Measurements from ENCODE around the gene ELAC2.

Gene ELAC2

DNA sequence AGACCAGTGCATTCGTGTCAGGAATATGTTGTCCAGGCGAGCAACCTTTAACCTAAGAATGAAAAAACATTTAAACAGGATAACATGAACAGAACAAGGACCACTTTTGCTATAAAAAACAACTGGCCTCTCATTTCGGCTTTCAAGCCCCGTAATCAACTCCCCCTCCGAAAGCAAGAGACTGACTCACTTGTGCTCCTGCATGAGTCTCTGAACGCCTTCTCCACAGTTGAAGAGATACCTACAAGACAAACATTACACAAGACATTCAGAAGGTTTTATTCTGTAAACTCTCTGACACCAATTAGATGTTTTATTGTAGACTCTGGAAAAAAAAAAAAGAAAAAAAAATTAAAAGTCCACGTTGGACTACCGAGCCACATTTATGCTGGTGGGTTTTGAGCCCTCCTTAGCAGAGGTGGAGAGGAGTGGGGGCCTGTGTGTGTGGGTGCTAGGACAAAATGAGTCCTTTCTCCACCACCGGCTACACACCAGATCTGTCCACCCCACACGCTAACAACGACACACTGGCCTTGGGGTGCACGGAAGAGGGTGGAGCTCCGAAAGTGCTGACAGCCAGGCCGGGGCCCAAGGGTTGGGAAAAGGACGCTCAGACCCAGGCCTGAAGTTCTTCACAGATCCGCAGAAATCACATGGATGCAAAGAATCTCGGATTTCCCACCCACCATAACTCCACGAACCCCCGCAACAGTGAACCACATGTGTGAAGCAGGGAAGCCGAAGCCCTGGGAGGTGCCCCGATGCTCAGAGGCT is 759 bp downstream of the ELAC2 start:
- DNase-seq: no peak

DNA sequence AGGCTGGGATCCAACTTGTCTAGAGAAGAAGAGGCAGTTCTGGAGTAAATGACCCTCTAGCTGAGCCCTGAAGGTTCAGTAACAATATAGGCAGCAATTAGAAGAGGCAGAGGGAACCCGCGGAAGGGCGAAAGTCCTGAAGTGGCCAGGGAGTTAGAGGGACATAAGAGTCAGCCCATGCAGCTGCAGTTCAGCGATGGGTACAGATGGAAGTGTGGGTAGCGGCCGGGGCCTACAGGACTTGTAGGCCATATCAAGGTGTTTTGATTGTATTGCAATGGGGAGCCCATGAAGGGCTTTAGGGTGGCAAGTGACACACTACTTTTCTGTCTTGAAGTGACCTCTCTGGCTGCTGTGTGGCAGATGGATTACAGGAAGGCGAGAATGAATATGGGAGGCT is 3.0 kb downstream of the ELAC2 start:
- no peak for DNase-seq

DNA sequence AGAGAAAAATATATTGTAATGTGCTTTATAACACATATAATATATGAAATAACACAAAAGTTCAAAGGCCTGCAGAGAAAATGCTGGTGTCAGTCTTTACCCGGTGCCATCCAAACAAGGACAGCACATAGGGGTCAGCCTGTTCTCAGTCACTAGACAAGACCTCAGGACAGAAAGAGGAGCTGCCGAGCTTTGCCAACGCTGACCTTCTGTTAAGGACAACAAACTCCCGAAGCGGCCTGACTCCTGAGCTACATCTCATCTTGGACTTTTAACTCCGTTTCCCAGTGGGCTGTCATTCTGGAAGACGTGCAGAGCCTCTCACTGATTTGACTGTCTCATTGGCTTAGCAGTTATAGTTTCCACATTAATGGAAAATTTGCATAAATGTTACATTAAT is 6.9 kb downstream of the ELAC2 start:
- DNase-seq: no peak

DNA sequence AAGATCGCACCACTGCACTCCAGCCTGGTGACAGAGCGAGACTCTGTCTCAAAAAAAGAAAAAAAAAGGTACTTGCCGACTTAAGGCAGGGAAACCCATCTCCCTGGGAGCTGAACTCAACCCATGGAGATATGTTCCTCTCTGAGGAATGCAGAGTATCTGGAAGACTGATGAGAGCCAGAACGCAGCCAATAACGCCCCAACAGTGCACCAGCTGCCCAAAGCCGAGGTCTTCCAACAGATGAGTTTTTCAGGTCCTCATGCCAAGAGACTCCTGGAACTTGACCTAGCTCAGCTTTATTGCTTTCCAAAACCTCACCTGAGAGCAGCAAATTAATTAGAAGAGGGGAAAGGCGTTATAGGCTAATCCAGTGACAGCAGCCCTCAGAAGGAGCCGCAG is 9.4 kb downstream of the ELAC2 start:
- no peak for DNase-seq

DNA sequence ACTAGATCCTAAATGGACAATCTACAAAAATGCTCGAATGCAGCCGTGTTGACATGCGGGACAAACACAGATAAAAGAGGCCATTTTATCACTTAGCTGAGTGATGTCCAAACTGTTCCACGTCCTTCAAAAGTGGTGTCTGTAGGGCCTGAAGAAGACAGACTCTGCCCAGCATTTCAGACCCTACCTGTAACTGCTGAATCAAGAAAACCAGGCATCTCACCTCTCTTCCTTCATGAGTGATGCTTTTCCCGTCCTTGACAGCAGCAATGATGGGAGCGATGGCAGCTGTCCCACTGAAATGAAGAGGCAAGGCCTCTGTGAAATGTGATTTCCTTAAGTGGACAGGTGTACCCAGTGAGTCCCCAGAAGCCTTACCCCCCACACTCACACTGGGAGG is 12.3 kb downstream of the ELAC2 start:
- no peak for DNase-seq

DNA sequence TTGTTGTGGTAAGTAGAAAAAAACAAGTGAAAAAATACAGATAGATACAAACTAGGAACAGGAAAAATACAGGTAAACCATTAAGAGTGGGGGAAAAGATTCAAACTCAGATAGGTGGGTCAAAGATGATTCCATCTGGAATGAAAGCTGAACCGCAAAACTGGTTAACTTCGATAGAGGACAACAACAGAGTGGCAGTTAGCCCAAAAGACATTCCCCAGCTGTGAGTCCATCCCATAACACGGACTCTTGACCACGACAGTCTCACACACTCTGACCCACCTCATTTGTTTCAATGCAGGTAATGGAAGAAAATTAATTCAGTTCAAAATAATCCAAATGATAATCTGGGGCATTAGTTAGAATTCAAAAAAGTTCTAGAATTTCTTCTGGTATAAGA is 13.5 kb downstream of the ELAC2 start:
- no peak for DNase-seq

DNA sequence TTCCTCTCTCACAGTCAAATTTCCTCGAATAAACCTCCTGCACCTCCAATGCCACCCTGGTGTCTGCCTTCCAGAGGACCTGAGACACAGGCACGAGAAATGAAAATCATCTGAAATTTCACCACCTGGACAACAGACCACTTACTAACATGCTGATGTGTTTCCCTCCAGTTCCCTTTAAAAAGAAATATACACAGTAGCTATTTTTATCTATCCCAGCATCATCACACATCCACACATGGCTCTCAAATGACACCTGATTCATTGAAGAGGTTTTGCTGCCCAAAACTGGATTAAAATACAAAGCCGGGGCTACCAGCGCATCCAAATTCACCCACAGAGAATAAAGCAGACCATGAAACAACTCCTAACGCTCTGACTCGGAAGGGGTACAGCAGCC is 13.9 kb downstream of the ELAC2 start:
- DNase-seq: no peak

DNA sequence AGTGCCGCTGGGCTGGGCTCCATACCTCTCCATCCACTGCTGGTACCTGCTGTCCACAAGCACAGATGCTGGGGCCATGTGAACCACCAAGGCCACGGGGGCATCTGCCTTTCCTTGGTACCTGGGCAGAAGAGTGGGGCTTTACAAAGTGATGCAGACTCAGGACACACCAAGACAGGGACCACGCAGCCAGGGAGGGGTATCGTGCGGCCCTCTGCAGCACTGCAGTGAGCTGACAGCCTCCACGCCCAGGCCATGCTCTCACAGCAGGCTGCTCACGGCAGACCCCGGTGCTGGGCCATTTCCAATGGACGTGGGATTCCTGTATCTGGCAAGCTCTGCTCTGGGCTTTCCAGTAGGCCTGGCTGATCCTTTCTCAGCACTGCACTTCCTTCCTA is 14.4 kb downstream of the ELAC2 start:
- DNase-seq: no peak

DNA sequence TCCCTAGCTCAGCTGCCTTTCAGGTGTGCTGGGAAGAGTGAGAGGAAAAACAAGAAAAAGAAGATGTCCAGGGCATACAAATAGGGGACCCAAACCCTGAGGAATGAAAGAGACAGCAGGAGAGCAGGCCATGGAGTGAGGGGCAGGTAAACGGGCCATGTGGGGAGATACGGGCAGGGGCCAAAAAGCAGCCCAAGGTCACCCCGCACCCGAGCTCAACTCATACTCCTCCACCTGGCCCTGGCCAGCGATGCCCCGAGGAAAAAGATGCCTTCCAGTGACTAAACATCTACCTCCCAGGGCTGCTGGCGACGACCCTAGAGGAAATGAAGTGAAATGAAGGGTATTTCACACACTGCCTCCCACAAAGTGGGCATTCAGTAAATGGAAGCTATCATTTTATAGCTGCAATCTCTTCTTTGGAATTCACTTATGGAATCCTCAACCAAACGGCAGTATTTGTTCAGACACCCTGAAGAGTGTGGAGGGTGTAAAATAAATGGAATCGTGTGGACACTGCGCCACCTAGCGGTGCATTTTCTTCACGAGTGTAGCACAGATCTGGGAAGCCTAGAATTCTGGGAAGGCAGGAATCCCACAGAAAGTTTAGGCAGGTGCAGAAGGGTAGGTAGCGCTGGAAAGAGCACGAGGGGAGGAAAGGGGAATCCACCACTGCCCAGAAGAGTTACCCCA is 14.9 kb downstream of the ELAC2 start:
- DNase-seq: peak; percentile 54

DNA sequence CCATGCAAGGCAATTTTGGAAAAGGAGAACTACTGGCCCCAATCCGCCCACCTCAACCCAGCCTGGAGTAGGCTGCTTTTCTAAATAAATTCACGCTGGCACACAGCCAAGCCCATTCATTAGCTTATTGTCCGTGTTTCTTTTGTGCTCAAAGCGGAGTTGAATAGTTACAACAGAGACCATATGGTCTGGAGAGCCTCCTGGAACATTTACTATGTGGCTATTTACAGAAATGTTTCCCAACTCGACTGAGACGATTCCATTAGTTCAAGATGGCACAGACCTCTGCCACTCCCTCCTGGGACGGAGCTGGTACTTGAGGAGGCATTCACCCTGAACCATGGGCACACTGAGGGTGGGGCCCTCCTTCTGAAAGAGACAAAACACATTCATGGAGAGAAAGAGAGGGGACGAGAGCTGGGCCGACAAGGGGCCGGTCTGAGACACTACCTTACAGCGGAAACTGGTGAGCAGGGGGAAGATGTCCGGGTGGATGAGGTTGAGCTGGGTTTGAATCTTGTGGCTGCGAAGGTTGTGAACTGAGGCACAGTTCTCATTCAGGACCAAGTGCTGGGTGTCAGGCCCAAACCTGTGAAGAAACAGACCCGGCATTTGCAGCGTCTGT is 15.7 kb downstream of the ELAC2 start:
- peak; percentile 45 for DNase-seq

DNA sequence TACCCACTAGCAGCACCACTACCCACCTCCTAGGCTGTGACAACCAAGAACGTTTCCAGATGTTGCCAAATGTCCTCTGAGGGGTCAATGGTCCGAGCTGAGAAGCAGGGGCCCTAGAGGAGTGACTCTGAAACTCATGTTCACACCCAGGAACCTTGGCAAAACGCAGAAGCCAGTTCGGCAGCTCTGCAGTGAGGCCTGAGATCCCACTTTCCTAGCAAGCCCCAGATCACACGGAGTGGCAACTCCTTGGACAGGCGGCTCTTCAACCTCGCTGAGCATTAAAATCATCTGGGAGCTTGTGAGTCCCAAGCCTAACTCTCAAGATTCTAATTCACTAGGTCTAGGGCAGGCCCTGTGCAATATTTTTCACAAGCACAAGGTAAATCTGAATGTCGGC is 17.3 kb downstream of the ELAC2 start:
- no peak for DNase-seq

DNA sequence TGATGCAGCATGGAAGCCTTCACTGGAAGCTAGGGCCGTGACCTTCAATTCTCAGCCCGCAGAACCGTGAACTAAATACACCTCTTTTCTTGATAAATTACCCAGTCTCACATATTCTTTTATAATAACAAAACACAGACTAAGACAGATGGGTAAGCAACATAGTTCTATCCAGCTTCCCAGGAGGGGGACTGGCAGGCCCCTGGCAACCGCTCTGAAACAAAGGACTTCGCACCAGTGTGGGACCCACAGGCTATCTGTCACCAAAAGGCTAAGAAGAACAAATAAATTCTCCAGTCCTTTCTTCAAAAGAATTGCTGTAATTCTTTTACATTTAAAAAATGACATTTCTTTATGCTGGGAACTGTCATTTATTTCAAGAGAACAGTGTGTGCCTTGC is 19.0 kb downstream of the ELAC2 start:
- DNase-seq: no peak

DNA sequence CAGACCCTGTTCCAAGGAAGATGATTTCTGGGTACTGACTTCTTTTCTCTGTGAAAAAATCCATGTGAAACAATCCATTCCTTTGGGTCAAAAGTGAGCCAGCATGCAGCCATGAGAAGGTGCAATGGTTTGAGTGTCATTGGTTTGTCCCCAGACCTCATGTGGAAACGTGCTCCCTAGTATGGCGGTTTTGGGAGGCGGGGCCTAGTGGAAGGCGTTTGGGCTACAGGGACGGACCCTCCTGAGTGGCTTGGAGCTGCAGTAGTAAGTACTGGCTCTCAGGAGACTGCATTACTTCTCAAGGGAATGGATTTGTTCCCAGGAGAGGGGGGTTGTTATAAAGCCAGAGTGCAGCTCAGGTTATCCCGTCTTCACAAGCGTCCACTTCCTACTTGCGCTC is 19.4 kb downstream of the ELAC2 start:
- DNase-seq: no peak

DNA sequence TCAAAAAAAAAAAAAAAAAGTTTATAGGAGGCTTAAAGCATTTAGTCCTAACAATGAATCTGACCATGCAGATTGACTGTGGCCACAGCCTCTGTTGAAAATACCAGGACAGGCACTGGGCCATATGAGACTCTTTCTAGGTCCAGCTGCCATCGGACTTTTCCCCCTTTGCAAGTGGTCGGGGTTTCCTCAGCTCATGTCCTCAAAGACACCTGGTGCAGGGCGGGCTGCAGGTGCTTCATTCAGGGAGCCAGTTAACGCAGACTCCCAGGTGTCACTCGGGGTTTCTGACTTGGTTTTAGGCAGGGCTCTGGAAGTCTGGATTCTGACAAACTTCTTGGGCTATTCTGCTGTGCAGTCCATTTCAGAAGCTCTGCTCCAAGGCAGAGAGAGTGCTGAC is 20.9 kb downstream of the ELAC2 start:
- DNase-seq: no peak

DNA sequence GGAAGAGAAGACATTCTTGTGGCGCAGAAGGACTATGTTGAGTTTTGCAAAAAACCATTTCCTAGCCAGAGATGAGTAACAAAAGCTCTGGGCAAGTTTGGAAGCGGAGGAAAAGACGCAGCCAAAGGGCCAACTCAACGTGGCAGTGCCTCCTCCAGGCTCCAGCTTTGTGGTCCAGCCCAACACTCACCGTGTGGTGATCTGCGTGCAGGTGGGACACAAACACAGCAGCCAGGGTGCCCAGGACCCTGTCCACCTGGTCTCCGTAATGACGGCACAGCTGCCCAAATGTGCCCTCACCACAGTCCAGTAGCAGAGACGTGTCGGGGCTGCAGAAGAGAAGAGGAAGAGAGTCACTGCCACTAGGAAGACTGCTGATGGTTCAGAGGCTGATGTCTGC is 21.5 kb downstream of the ELAC2 start:
- DNase-seq: no peak

DNA sequence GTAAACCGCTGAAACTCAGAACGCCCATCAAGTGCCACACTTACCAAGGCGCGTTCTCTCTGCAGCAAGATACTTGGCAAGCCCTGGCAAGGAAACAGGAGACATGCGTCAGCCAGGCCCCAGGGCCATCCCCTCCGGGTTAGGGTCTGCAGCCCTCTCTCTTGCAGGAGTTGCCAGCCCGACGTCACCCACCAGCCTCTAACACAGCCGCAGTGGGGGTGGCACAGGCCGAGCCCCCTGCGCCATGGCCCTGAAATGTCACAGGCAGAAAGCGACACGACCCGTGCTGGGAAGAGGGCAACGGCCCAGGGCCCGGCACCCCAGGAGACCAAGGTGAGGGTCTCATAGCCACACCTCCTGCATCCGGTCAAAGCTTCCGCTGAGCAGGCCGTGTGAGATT is 21.9 kb downstream of the ELAC2 start:
- no peak for DNase-seq

DNA sequence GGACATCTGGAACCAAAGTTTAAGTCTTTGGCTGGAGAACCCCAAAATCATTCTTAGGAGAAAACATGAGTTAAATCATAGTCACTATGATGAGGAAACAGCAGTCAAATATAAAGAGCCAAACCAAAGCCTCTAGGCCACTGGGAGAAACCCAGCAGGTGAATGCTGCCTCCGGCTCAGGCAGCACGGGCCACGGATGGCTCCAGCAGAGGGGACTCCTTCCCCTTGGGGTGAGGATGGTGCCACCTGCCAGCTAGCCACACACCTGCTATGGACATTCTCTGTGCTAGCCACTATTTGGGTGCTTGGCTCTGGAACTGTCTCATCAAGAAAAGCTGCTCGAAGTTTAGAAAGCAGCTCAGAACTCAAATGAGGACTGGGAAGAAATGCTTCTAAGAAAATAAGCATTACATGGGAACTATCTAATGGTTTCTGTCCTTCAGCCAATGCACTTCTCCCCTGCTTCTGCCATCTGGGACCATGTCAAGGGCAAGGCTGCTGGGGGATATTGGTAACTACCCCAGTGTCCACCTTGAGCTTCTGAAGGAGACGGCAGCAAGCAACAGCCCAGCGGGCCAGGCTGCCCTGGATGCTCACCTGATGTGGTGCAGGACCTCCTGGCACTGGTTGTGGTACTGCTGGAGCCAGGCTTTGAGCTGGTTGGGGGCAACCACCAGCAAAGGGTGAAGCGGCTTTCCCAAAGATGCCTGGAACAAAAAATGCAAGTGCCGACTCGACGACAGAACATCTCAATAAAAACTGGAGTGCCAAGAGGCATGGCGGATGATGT is 22.5 kb downstream of the ELAC2 start:
- no peak for DNase-seq

DNA sequence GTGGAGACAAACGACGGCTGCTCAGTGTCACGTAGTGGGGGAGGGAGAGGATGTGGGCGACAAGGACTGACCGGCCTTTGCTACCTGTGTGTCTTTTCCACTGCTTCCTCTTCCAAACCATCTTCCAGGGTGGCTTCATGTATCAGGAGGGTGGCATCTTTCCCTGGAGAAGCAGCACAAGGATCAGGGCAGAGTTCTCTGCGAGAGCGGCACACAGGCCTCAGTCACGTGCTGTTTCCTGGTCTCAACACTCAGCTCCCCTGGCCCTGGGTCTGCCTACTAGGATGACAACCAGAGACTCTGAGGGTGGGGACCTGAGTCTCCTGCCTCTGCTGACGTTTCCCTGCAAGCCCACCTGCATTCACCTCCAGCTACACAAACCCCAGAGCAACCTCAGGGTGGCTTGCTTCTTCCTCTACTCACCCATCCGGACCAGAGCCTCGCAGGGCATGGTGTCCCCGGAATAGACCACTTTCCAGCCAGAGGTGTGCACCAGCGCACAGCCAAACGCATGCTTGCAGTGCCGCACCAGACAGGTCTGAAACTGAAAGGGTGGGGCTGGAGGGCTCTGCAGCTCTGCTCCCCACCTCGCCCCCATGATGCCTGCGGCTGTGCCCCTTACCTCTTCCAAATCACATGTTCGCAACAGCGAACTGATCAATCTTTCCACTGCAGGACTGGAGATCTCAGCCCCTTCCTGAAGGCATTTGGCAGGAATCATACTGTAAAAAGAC is 23.3 kb downstream of the ELAC2 start:
- no peak for DNase-seq

DNA sequence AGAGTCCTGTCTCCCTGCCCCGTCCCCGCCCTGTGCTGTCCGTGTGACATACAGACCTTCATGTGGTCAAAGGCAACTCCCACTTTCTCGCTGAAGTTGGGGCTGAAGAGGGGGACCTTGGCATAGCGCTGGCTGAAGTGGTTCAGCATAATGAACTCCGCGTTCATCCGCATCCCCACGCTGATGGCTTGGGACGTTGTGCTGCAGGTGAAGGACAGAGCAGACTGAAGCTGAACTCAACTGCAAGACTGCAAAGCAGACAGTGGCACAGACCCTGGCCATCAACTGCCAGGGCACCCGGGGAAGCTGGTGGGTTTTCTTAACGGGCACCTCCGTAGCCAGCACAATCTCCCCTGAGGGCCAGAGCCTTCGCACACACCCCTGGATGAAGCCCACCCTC is 24.2 kb downstream of the ELAC2 start:
- no peak for DNase-seq

DNA sequence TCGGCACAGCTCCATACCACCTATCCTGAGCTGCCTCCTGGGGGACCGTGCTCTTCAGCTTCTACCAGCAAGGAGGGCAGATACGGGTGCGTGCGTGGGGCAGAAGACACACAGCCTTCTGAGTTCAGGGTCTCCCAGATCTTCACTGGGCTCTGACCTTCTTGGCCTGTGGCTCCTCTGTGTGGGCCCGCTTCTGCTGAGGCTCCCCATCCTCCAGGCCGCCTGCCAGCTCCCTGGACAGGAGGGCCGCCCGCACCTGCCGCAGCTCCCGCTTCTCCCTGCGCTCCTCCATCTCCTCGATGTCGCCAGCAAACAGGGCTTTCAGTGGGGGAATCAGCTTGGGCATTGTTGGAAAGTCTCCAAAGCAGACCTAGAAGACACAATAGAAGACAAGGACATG is 25.2 kb downstream of the ELAC2 start:
- DNase-seq: no peak

DNA sequence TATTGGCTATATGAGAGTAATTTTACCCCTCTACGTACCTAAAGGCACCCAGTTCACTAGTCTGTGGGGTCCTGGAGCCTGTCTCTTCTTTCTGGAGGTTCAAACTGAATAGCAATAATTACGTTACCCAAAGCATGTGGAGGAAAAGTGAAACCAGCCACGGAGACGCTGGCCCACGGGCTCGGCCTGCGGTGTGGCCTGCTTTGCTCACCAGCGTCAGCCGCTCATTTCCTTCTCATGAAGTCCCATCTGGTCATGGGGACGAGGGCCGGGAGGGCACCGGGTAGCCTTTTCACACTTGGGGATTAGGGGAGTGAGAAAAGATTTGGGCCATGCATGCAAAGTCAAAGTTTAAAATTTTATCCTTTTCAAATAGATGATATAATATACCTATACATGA is 26.9 kb downstream of the ELAC2 start:
- no peak for DNase-seq

DNA sequence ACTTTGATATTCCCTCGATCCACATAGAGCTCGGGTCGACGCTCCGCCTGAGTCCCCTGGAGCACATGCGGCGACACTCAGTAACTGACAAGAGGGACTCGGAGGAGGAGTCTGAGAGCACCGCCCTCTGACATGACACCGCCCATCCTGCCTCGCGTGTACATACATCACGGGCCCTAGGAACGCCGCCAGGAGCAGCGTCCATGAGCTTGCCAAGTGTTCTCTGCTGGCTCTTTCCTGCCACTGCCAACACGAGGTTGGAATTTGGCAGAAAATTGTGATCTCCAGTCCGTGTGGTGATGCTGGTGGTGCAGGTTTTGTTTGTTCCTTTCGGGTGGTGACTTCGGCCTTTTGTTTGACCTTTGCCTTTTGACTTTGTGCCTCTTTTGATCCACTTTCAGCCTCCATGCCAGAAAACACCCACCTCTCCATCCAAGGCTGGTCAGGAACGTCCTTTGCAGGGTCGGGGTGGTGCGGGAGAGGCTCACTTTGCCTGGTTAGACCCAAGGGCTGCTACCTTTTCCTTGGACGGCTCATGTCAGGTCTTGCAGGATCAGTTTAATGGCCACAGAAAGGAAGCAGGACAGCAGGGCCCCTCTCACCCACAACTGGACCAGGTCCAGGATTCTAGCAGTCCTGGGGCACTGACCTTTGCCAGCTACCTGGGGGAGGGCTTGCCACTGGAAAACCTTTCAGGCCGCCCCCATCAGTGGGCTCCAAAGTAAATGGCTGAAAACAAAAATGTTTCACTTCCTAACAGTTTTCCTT is 27.6 kb downstream of the ELAC2 start:
- no peak for DNase-seq
